HEK293 (cell line): ENCODE results near the gene FUT6.

ENCODE experiments used
- CTCF ChIA-PET: fragments of 350-600 bp; formaldehyde crosslinking; extraction: SDS; loops from one replicate; lab custom pipeline; 2021; ENCODE audit warnings: antibody characterized with exemption; lab: Yijun Ruan, JAX
- POLR2A ChIA-PET: fragments of 300-600 bp; formaldehyde crosslinking; extraction: SDS; loops from one replicate; lab custom pipeline; 2020; ENCODE audit warnings: antibody characterized with exemption, inconsistent platforms; lab: Yijun Ruan, JAX
- H3K27ac ChIP-seq: fragments of 200-500 bp; sonication (Bioruptor generic); 2 replicates; pipeline ENCODE4 v1.5.1; 2014; ENCODE audit warnings: low read depth, low read length, control low read depth, inconsistent platforms; ENCODE audit errors: extremely low read depth
- H3K36me3 ChIP-seq, 2 experiments: fragments of 200-500 bp in 1 of 2; sonication (Bioruptor generic) in 1 of 2; 1 replicate in 1 of 2; 2 replicates in 1 of 2; pipeline ENCODE4 v1.5.1; 2014 to 2017; ENCODE audit warnings: inconsistent platforms in 2 of 2, low read length in 2 of 2; ENCODE audit not compliant: control insufficient read depth in 2 of 2, insufficient read depth in 1 of 2
- H3K4me1 ChIP-seq: fragments of 200-500 bp; sonication (Bioruptor generic); 2 replicates; pipeline ENCODE4 v1.5.1; 2014; ENCODE audit warnings: mild to moderate bottlenecking, low read length, inconsistent platforms; ENCODE audit not compliant: control insufficient read depth, insufficient read depth
- H3K4me3 ChIP-seq: 2 replicates; pipeline ENCODE4 v1.5.1; 2011; ENCODE audit warnings: low read depth, mild to moderate bottlenecking, control low read depth, low read length, moderate library complexity
- H3K9me3 ChIP-seq: fragments of 200-500 bp; sonication (Bioruptor generic); 2 replicates; pipeline ENCODE4 v1.5.1; 2014; ENCODE audit warnings: low read depth, low read length, inconsistent platforms; ENCODE audit not compliant: control insufficient read depth, insufficient read depth
- EGR2 ChIP-seq: fragments of 450-650 bp; formaldehyde crosslinking; IDR thresholded peaks from 2 replicates; pipeline ENCODE4 v1.5.1; 2016; ENCODE audit warnings: low read depth, missing biosample characterization, missing genetic modification characterization
- IKZF3 ChIP-seq: fragments of 450-650 bp; IDR thresholded peaks from 2 replicates; pipeline ENCODE4 v1.5.0; 2018; ENCODE audit warnings: missing biosample characterization, mild to moderate bottlenecking, missing genetic modification characterization, moderate library complexity
- KLF7 ChIP-seq: fragments of 450-650 bp; formaldehyde crosslinking; IDR thresholded peaks from 2 replicates; pipeline ENCODE4 v1.5.1; 2016; ENCODE audit warnings: missing biosample characterization, missing genetic modification characterization, borderline replicate concordance
- MZF1 ChIP-seq: fragments of 450-650 bp; formaldehyde crosslinking; IDR thresholded peaks from 2 replicates; pipeline ENCODE4 v1.5.1; 2017; ENCODE audit warnings: missing biosample characterization, missing genetic modification characterization, borderline replicate concordance
- SP3 ChIP-seq: fragments of 450-650 bp; formaldehyde crosslinking; IDR thresholded peaks from 2 replicates; pipeline ENCODE4 v1.5.1; 2016; ENCODE audit warnings: missing biosample characterization, missing genetic modification characterization
- ZBTB7A ChIP-seq: fragments of 450-650 bp; formaldehyde crosslinking; IDR thresholded peaks from 2 replicates; pipeline ENCODE4 v1.5.1; 2016; ENCODE audit warnings: low read depth, missing biosample characterization, missing genetic modification characterization
- ZFP3 ChIP-seq: fragments of 450-650 bp; formaldehyde crosslinking; IDR thresholded peaks from 2 replicates; pipeline ENCODE4 v1.5.1; 2016; ENCODE audit warnings: low read depth, missing biosample characterization, missing genetic modification characterization
- ZIC2 ChIP-seq: fragments of 450-650 bp; formaldehyde crosslinking; IDR thresholded peaks from 2 replicates; pipeline ENCODE4 v1.5.1; 2016; ENCODE audit warnings: missing biosample characterization, missing genetic modification characterization
- ZNF112 ChIP-seq: fragments of 450-650 bp; formaldehyde crosslinking; IDR thresholded peaks from 2 replicates; pipeline ENCODE4 v1.5.0; 2017; ENCODE audit warnings: missing biosample characterization, missing genetic modification characterization
- ZNF132 ChIP-seq: fragments of 450-650 bp; formaldehyde crosslinking; IDR thresholded peaks from 2 replicates; pipeline ENCODE4 v1.5.1; 2017; ENCODE audit warnings: missing biosample characterization, missing genetic modification characterization, borderline replicate concordance
- ZNF302 ChIP-seq: fragments of 450-650 bp; formaldehyde crosslinking; IDR thresholded peaks from 2 replicates; pipeline ENCODE4 v1.5.1; 2016; ENCODE audit warnings: missing biosample characterization, missing genetic modification characterization, low read depth
- ZNF341 ChIP-seq: fragments of 450-650 bp; formaldehyde crosslinking; IDR thresholded peaks from 2 replicates; pipeline ENCODE4; 2016; ENCODE audit warnings: low read depth, missing biosample characterization, missing genetic modification characterization
- ZNF354C ChIP-seq: fragments of 450-650 bp; formaldehyde crosslinking; IDR thresholded peaks from 2 replicates; pipeline ENCODE4 v1.5.1; 2016; ENCODE audit warnings: missing biosample characterization, missing genetic modification characterization, low read depth, borderline replicate concordance
- ZNF391 ChIP-seq: fragments of 450-650 bp; formaldehyde crosslinking; IDR thresholded peaks from 2 replicates; pipeline ENCODE4 v1.5.1; 2016; ENCODE audit warnings: low read depth, missing biosample characterization, missing genetic modification characterization, borderline replicate concordance
- ZNF560 ChIP-seq: fragments of 450-650 bp; formaldehyde crosslinking; IDR thresholded peaks from 2 replicates; pipeline ENCODE4 v1.5.1; 2017; ENCODE audit warnings: missing biosample characterization, missing genetic modification characterization, borderline replicate concordance
- ZNF600 ChIP-seq: fragments of 450-650 bp; formaldehyde crosslinking; IDR thresholded peaks from 2 replicates; pipeline ENCODE4 v1.5.1; 2016; ENCODE audit warnings: missing biosample characterization, missing genetic modification characterization
- ZNF624 ChIP-seq: fragments of 450-650 bp; formaldehyde crosslinking; IDR thresholded peaks from 2 replicates; pipeline ENCODE4 v1.5.1; 2017; ENCODE audit warnings: missing biosample characterization, missing genetic modification characterization
- ZNF654 ChIP-seq: fragments of 450-650 bp; formaldehyde crosslinking; IDR thresholded peaks from 2 replicates; pipeline ENCODE4 v1.5.1; 2016; ENCODE audit warnings: low read depth, missing biosample characterization, missing genetic modification characterization
- ZNF660 ChIP-seq: fragments of 450-650 bp; IDR thresholded peaks from 2 replicates; pipeline ENCODE4 v1.5.1; 2018; ENCODE audit warnings: missing biosample characterization, mild to moderate bottlenecking, missing genetic modification characterization
- TF ChIP-seq, protein P1 (sequence below): fragments of 450-650 bp; formaldehyde crosslinking; IDR thresholded peaks from 2 replicates; pipeline ENCODE4 v1.5.1; 2016; ENCODE audit warnings: missing biosample characterization, missing genetic modification characterization
- TF ChIP-seq, protein P2 (sequence below): fragments of 450-650 bp; formaldehyde crosslinking; IDR thresholded peaks from 2 replicates; pipeline ENCODE4 v1.5.1; 2016; ENCODE audit warnings: missing biosample characterization, missing genetic modification characterization
- TF ChIP-seq, protein P3 (sequence below): fragments of 450-650 bp; formaldehyde crosslinking; IDR thresholded peaks from 2 replicates; pipeline ENCODE4 v1.5.1; 2016; ENCODE audit warnings: missing biosample characterization, missing genetic modification characterization

Gene FUT6

DNA sequence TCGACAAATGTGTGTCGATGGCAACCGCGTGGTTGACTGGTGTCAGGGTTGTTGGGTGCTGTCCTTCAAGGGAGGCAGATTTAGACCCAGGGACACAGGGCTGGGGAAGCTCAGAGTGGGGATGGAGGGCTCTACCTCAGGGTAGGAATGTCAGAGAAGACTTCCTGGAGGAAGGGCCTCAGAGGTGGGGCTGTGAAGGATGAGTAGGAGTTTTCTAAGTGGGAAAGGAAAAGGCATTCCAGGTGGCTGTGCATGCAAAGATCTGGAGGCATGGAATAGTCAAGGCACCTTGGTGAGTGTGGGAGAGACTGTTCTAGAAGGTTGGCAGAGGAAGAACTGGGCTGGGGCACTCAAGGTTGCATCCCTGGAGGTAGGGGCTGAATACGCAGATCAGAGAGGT is 32.6 kb downstream of the FUT6 start:
- no peak for TF ChIP-seq ZNF132 (tag by site-specific recombination)
- 0 out of 2 replicates have a peak, but pooled peaks have one; percentile 10 for TF ChIP-seq EGR2 (tag by site-specific recombination)
- no peak for TF ChIP-seq ZNF624 (tag by site-specific recombination)
- TF ChIP-seq ZFP3 (tag by site-specific recombination): peak; percentile 98
- Histone ChIP-seq H3K27ac (no peak overlapping the region), H3K4me3 (no peak overlapping the region), H3K4me1 (peaks cover 3% of the 10 kb centered on the region; the same call in 1 of the 2 replicates), H3K36me3 (no peaks in the 10 kb centered on the region), H3K9me3 (no peaks in the 10 kb centered on the region)
- CTCF ChIA-PET: interaction anchor here (0.6 to 1.6 kb wide), 9 partner anchors 14 to 760 kb away, joined by 3 to 8 read pairs (median 5); no protein-coding TSS in a partner anchor
- POLR2A ChIA-PET: interaction anchor here (0.7 to 1.0 kb wide), 2 partner anchors 69 to 97 kb away, joined by 3 read pairs; no protein-coding TSS in a partner anchor

DNA sequence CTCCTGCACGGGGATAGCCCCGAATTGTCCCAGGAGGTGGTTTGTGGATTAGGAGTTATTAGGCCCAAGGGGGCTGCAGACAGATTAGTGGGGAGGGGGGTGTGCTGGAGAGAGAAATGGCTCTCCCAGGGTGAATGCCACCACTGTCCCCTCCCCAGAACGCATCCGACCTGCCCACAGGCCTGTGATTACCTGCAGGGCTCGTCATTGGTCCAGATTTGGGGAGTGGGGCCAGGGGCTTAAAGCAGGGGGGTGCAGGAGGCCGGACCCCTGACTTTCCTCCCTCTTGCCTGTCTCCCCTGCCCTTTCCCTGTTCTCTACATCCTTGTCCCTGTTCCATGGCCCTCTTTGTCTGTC is 33.4 kb downstream of the FUT6 start:
- CTCF ChIA-PET: interaction anchor here (0.8 to 1.6 kb wide), 6 partner anchors 17 to 181 kb away, joined by 3 to 8 read pairs (median 6); no protein-coding TSS in a partner anchor
- no peak overlapping the region for H3K27ac ChIP-seq

DNA sequence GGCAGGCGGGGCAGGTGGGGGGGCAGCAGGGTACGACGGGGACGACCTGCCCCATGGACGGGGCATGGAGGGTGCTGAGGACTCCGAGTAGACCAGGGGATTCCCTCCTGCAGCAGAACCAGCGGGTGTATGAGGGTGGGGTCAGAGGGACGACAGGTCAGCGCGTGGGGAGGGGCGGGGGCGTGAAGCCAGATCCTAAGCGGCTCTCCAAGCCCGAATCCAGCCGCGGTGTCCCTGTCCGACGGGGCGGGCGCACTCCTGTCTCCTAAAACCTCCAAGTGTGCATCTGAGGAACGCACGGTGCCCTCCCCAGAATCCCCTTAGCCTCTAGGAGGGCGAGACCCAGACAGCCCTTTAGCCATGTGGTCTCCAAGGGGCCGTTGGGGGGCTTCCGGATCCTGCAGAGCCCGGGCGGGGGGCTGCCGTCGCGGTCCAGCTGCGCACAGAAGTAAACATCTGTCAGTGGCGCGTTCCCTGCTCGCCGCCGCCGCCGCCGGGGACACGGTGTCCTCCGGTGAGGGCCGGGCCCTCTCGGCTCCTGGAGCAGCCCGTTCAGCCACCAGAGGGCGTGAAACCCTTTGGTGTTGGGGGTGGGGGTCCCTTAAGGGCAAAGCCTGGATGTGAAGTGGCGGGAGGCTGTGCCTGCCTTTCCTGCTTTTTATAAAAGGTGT is 33.9 kb downstream of the FUT6 start:
- POLR2A ChIA-PET: no interaction called here
- no peak overlapping the region for H3K27ac ChIP-seq
- CTCF ChIA-PET: interaction anchor here (0.6 to 1.6 kb wide), 4 partner anchors 17 to 88 kb away, joined by 3 to 8 read pairs (median 6); no protein-coding TSS in a partner anchor
- TF ChIP-seq IKZF3 (peak; percentile 47), SP3 (tag by site-specific recombination) (peak; percentile 40; the same call in 1 of the 2 replicates), ZNF391 (no peak), ZNF600 (tag by site-specific recombination) (no peak), ZIC2 (tag by site-specific recombination) (peak; percentile 81), ZBTB7A (tag by site-specific recombination) (peak; percentile 10; the same call in 1 of the 2 replicates), ZNF660 (no peak; the same call in 1 of the 2 replicates), ZNF112 (tag by site-specific recombination) (no peak), MZF1 (tag by site-specific recombination) (no peak)

More for the DNA sequence above, 33.4 kb downstream of the FUT6 start:
- Histone ChIP-seq H3K4me1 (peaks cover 3% of the 10 kb centered on the region; the same call in 1 of the 2 replicates), H3K4me3 (no peak overlapping the region), H3K36me3 (no peaks in the 10 kb centered on the region), H3K9me3 (no peaks in the 10 kb centered on the region)
- TF ChIP-seq ZNF654 (tag by site-specific recombination) (0 out of 2 replicates have a peak, but pooled peaks have one; percentile 1), ZNF341 (tag by site-specific recombination) (peak; percentile 60), ZNF302 (tag by site-specific recombination) (no peak), KLF7 (tag by site-specific recombination) (no peak), ZNF354C (no peak), ZNF560 (no peak)
- TF ChIP-seq, protein P1, sequence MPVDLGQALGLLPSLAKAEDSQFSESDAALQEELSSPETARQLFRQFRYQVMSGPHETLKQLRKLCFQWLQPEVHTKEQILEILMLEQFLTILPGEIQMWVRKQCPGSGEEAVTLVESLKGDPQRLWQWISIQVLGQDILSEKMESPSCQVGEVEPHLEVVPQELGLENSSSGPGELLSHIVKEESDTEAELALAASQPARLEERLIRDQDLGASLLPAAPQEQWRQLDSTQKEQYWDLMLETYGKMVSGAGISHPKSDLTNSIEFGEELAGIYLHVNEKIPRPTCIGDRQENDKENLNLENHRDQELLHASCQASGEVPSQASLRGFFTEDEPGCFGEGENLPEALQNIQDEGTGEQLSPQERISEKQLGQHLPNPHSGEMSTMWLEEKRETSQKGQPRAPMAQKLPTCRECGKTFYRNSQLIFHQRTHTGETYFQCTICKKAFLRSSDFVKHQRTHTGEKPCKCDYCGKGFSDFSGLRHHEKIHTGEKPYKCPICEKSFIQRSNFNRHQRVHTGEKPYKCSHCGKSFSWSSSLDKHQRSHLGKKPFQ (tag by site-specific recombination): no peak
- TF ChIP-seq, protein P2, sequence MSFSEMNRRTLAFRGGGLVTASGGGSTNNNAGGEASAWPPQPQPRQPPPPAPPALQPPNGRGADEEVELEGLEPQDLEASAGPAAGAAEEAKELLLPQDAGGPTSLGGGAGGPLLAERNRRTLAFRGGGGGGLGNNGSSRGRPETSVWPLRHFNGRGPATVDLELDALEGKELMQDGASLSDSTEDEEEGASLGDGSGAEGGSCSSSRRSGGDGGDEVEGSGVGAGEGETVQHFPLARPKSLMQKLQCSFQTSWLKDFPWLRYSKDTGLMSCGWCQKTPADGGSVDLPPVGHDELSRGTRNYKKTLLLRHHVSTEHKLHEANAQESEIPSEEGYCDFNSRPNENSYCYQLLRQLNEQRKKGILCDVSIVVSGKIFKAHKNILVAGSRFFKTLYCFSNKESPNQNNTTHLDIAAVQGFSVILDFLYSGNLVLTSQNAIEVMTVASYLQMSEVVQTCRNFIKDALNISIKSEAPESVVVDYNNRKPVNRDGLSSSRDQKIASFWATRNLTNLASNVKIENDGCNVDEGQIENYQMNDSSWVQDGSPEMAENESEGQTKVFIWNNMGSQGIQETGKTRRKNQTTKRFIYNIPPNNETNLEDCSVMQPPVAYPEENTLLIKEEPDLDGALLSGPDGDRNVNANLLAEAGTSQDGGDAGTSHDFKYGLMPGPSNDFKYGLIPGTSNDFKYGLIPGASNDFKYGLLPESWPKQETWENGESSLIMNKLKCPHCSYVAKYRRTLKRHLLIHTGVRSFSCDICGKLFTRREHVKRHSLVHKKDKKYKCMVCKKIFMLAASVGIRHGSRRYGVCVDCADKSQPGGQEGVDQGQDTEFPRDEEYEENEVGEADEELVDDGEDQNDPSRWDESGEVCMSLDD: 0 out of 2 replicates have a peak, but pooled peaks have one; percentile 14
- TF ChIP-seq, protein P3, sequence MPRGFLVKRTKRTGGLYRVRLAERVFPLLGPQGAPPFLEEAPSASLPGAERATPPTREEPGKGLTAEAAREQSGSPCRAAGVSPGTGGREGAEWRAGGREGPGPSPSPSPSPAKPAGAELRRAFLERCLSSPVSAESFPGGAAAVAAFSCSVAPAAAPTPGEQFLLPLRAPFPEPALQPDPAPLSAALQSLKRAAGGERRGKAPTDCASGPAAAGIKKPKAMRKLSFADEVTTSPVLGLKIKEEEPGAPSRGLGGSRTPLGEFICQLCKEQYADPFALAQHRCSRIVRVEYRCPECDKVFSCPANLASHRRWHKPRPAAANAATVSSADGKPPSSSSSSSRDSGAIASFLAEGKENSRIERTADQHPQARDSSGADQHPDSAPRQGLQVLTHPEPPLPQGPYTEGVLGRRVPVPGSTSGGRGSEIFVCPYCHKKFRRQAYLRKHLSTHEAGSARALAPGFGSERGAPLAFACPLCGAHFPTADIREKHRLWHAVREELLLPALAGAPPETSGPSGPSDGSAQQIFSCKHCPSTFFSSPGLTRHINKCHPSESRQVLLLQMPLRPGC (tag by site-specific recombination): no peak
- POLR2A ChIA-PET: interaction anchor here (0.7 kb wide), 1 partner anchor 68 kb away, joined by 3 read pairs; no protein-coding TSS in a partner anchor

More for the DNA sequence above, 33.9 kb downstream of the FUT6 start:
- Histone ChIP-seq H3K4me3 (peak overlapping the region; percentile 26), H3K9me3 (no peaks in the 10 kb centered on the region), H3K4me1 (peaks cover 3% of the 10 kb centered on the region; the same call in 1 of the 2 replicates), H3K36me3 (no peaks in the 10 kb centered on the region)
